Measurements from ENCODE around the gene SLC7A14.

SLC7A14 gene

DNA sequence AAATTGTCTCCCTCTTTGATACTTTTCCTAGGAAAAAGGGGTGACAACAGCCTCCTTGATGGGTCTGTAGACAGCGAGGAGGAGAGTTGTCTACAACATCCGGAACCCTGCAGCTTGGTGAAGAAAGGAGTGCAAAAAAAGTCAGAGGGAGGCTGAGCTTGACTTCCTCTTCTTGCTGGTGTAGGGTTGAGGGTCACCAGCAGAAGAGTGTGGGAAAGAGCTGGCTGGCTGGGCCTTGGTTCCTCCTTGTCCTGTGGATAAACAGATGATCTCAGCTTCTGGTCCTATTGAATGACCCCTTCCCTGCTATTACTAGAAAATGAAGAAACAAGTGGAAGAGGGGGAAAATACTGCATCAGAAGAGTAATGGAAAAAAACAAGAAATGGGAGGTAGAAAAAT, 20.4 kb downstream of the SLC7A14 start:
- H3K27me3 ChIP-seq (replicated peaks; ENCODE audit: insufficient read depth, low read length), result no peaks in the 10 kb centered on the region
- peaks cover 15% of the 10 kb centered on the region for H3K4me1 ChIP-seq (ENCODE audit: low read length)
- H3K79me2 ChIP-seq (ENCODE audit: low read length), result no peaks in the 10 kb centered on the region
- no peak overlapping the region for H3K27ac ChIP-seq (ENCODE audit: low read length)
- H3K4me2 ChIP-seq (ENCODE audit: low read depth, low read length), result no peak overlapping the region
- no peak overlapping the region for H2AFZ ChIP-seq (ENCODE audit: low read length)
- no peaks in the 10 kb centered on the region for H3K9me2 ChIP-seq (replicated peaks; ENCODE audit: insufficient read depth, low read length)
- no peak overlapping the region for H3K4me3 ChIP-seq (ENCODE audit: low read length)
- no peaks in the 10 kb centered on the region for H4K20me1 ChIP-seq (ENCODE audit: insufficient read depth, low read length)
- TF ChIP-seq EZH2phosphoT487 (IDR thresholded peaks at IDR 0.05; ENCODE audit: low read length), result no peak
- no peak for TF ChIP-seq EZH2 (optimal IDR thresholded peaks at IDR 0.05; ENCODE audit: low read depth, low read length)
- TF ChIP-seq, protein P1, sequence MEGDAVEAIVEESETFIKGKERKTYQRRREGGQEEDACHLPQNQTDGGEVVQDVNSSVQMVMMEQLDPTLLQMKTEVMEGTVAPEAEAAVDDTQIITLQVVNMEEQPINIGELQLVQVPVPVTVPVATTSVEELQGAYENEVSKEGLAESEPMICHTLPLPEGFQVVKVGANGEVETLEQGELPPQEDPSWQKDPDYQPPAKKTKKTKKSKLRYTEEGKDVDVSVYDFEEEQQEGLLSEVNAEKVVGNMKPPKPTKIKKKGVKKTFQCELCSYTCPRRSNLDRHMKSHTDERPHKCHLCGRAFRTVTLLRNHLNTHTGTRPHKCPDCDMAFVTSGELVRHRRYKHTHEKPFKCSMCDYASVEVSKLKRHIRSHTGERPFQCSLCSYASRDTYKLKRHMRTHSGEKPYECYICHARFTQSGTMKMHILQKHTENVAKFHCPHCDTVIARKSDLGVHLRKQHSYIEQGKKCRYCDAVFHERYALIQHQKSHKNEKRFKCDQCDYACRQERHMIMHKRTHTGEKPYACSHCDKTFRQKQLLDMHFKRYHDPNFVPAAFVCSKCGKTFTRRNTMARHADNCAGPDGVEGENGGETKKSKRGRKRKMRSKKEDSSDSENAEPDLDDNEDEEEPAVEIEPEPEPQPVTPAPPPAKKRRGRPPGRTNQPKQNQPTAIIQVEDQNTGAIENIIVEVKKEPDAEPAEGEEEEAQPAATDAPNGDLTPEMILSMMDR (IDR thresholded peaks at IDR 0.05; ENCODE audit: low read length), result no peak
- DNase-seq, result no peak
- H3K36me3 ChIP-seq (replicated peaks; ENCODE audit: insufficient read depth, low read length), result no peaks in the 10 kb centered on the region
- no peaks in the 10 kb centered on the region for H3K9me3 ChIP-seq (replicated peaks; ENCODE audit: insufficient read depth, low read length)
- no peaks in the 10 kb centered on the region for H3F3A ChIP-seq (ENCODE audit: insufficient read depth, low read length)
- H3K9ac ChIP-seq (ENCODE audit: low read length), result no peak overlapping the region

DNA sequence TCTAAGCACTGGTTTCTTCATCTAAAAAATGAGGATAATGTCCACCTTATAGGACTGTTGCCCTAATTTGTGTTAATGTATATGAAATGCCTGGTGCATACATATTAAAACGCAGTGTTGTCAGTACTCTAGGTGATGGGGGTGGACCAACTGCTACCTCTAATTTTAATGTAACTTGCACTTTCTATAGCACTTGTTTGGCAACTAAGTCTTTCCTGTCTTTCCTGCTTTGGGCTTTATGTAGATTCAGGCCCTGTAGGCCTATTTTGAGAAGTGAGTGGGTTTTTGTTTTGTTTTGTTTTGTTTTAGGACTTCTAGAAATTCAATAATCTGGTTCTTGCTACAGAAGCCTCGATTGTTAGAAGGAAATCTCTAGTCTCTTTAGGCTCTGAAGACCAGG, 21.2 kb downstream of the SLC7A14 start:
- no peak overlapping the region for H3K27ac ChIP-seq (ENCODE audit: low read length)
- H3K4me1 ChIP-seq (ENCODE audit: low read length), result peaks cover 15% of the 10 kb centered on the region
- no peak for TF ChIP-seq EZH2 (optimal IDR thresholded peaks at IDR 0.05; ENCODE audit: low read depth, low read length)
- TF ChIP-seq, protein P1 (IDR thresholded peaks at IDR 0.05; ENCODE audit: low read length), result no peak
- TF ChIP-seq EZH2phosphoT487 (IDR thresholded peaks at IDR 0.05; ENCODE audit: low read length), result no peak
- no peak overlapping the region for H3K4me3 ChIP-seq (ENCODE audit: low read length)
- peak; percentile 28 for DNase-seq
- no peaks in the 10 kb centered on the region for H3K9me3 ChIP-seq (replicated peaks; ENCODE audit: insufficient read depth, low read length)
- H3K9me2 ChIP-seq (replicated peaks; ENCODE audit: insufficient read depth, low read length), result no peaks in the 10 kb centered on the region
- H3K79me2 ChIP-seq (ENCODE audit: low read length), result no peaks in the 10 kb centered on the region
- no peaks in the 10 kb centered on the region for H3F3A ChIP-seq (ENCODE audit: insufficient read depth, low read length)
- H3K9ac ChIP-seq (ENCODE audit: low read length), result no peak overlapping the region
- H3K36me3 ChIP-seq (replicated peaks; ENCODE audit: insufficient read depth, low read length), result no peaks in the 10 kb centered on the region
- H4K20me1 ChIP-seq (ENCODE audit: insufficient read depth, low read length), result no peaks in the 10 kb centered on the region
- 0 out of 2 replicates have a peak overlapping the region, but pooled peaks have one; percentile 5 for H2AFZ ChIP-seq (ENCODE audit: low read length)
- H3K27me3 ChIP-seq (replicated peaks; ENCODE audit: insufficient read depth, low read length), result no peaks in the 10 kb centered on the region
- peak overlapping the region; percentile 27 for H3K4me2 ChIP-seq (ENCODE audit: low read depth, low read length)

DNA sequence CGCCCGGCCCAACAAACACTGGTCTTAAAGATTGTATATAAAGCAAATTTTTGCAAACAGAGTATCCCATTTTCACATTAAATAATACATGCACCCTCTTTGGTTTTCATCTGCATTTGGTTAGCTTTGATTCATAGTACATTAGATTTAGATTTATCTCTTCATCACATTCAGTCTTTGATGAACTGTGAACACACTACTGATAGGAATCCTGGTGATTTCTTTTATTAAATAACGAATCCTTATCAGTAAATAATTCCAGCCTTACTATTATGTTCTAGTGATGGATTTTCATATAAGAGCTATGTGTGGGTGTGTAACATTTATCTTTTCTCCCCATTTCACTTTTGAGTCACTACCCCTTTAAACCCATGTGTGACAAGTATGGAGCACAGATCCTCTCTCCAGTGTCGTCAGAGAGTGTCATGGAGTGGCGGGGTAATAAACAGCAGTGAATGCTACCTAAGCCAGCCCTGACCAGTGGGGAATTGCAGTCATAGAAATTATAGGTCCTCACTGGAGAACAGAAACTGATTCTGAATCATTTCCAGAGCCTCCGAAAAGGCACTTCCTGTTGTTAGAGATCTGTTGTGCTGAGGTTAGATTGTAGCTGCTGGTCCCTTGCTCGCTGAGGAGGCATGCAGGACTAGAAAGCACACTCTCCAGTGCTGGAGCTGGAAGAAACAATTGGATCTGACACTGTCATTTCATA, 22.0 kb downstream of the SLC7A14 start:
- Histone ChIP-seq H3K27me3 (replicated peaks; ENCODE audit: insufficient read depth, low read length) (no peaks in the 10 kb centered on the region), H3K4me1 (ENCODE audit: low read length) (peaks cover 15% of the 10 kb centered on the region), H3F3A (ENCODE audit: insufficient read depth, low read length) (no peaks in the 10 kb centered on the region), H3K27ac (ENCODE audit: low read length) (no peak overlapping the region), H3K36me3 (replicated peaks; ENCODE audit: insufficient read depth, low read length) (no peaks in the 10 kb centered on the region), H4K20me1 (ENCODE audit: insufficient read depth, low read length) (no peaks in the 10 kb centered on the region), H3K79me2 (ENCODE audit: low read length) (no peaks in the 10 kb centered on the region), H2AFZ (ENCODE audit: low read length) (0 out of 2 replicates have a peak overlapping the region, but pooled peaks have one; percentile 5), H3K9ac (ENCODE audit: low read length) (no peak overlapping the region), H3K4me2 (ENCODE audit: low read depth, low read length) (peak overlapping the region; percentile 27), H3K9me2 (replicated peaks; ENCODE audit: insufficient read depth, low read length) (no peaks in the 10 kb centered on the region), H3K4me3 (ENCODE audit: low read length) (no peak overlapping the region), H3K9me3 (replicated peaks; ENCODE audit: insufficient read depth, low read length) (no peaks in the 10 kb centered on the region)
- no peak for TF ChIP-seq EZH2phosphoT487 (IDR thresholded peaks at IDR 0.05; ENCODE audit: low read length)
- TF ChIP-seq, protein P1 (IDR thresholded peaks at IDR 0.05; ENCODE audit: low read length), result no peak
- DNase-seq, result peak; percentile 26
